GM23248 (cell line): ENCODE data around the gene TAS2R38.

Experiments
- EZH2 ChIP-seq: fragments of 200-600 bp; sonication (generic); IDR thresholded peaks from 2 replicates; pipeline ENCODE4 v1.6.1; 2018; ENCODE audit warnings: antibody characterized with exemption, mild to moderate bottlenecking; ENCODE audit not compliant: insufficient read depth, poor library complexity, severe bottlenecking
- EZH2phosphoT487 ChIP-seq: fragments of 200-600 bp; sonication (generic); IDR thresholded peaks from 2 replicates; pipeline ENCODE4 v1.6.1; 2018; ENCODE audit warnings: antibody characterized with exemption, moderate library complexity, mild to moderate bottlenecking, low read depth; ENCODE audit not compliant: insufficient read depth

GRCh38 chr7:141949451-141949850 lies 24.1 kb downstream of the TAS2R38 start:
- TF ChIP-seq EZH2 = no peak
- no peak for TF ChIP-seq EZH2phosphoT487
